Ovary (tissue), 9 donors: ENCODE measurements around the gene HDC. TPM values are rescaled to one million over a fixed set of nuclear protein-coding genes. Genes with fewer than 3 reads are reported as not detected.
A peak's percentile ranks its signal among the peaks of the same experiment; 100 is the strongest.

Source experiments
- DNase-seq, 5 donors: peaks; one replicate each; pipeline ENCODE4 v3.0.0-alpha.2; 2019 to 2020
- H3K27ac ChIP-seq, 2 donors: fragments of 200-600 bp; one replicate each; pipeline versions ENCODE4 v1.5.1 to v1.8.0; 2019 to 2022
- H3K27me3 ChIP-seq: fragments of 200-600 bp; one replicate; pipeline ENCODE4 v1.8.0; 2022
- H3K36me3 ChIP-seq: fragments of 200-600 bp; sonication (generic); one replicate; pipeline ENCODE4 v1.5.1; 2019
- H3K4me1 ChIP-seq: one replicate; pipeline ENCODE4 v1.8.1; 2013; ENCODE audit warnings: mild to moderate bottlenecking, moderate library complexity; ENCODE audit not compliant: insufficient read depth
- H3K4me3 ChIP-seq: fragments of 200-600 bp; sonication (generic); one replicate; pipeline ENCODE4 v1.5.1; 2017
- H3K9me3 ChIP-seq, 2 donors: fragments of 200-600 bp in 1 of 2; sonication (generic) in 1 of 2; one replicate each; pipeline versions ENCODE4 v1.5.1 to v1.8.1; 2013 to 2019; ENCODE audit warnings: mild to moderate bottlenecking in 1 of 2, moderate library complexity in 1 of 2
- EP300 ChIP-seq: sonication (generic); formaldehyde crosslinking; IDR thresholded peaks from one replicate; pipeline ENCODE4 v1.6.1; 2017; ENCODE audit warnings: antibody characterized with exemption
- POLR2A ChIP-seq: fragments of 450-650 bp; IDR thresholded peaks from one replicate; pipeline ENCODE4 v1.6.1; 2017; ENCODE audit warnings: antibody characterized with exemption, mild to moderate bottlenecking, moderate library complexity
- WGBS, 3 donors: extraction: QIAGEN DNeasy Blood & Tissue Kit in 1 of 3; methylation state at CpG; one replicate each; pipeline versions ENCODE4 v1.1.5 to v1.1.7; 2013 to 2017; 5-methylcytosine and 5-hydroxymethylcytosine counted together
- intact Hi-C, 4 donors: fragments of 100-400 bp; cut with DNase I; formaldehyde crosslinking; loops; one replicate each; pipeline versions ENCODE4 v1.11.0 to v1.15.1; 2022 to 2023
- polyA plus RNA-seq, 2 donors: library from polyadenylated mRNA; stranded (reverse); fragments of 200-250 nt in 1 of 2; fragments of 350-450 nt in 1 of 2; fragmentation: Illumina TruSeq in 1 of 2; extraction: RNeasy Lipid Tissue Mini Kit (QIAGEN cat#74804) in 1 of 2; gene quantifications; one replicate each; pipeline ENCODE4 v1.2.3, GENCODE V29; 2013 to 2014
- total RNA-seq, 7 donors: library from RNA; depleted of rRNA in 2 of 7; stranded (reverse); fragments of >200 nt in 2 of 7; fragmentation: NEBNext Ultra II Directional in 3 of 7; extraction: Animal tissue kit (Norgen Biotek cat#: 25700) in 3 of 7; gene quantifications; one replicate each; pipeline versions ENCODE4 v1.1.0 to v1.2.4, GENCODE V29; 2016 to 2023
- TF ChIP-seq, protein P1 (sequence below), 3 donors: fragments of 450-650 bp in 2 of 3; fragments of 200-600 bp in 1 of 3; IDR thresholded peaks; one replicate each; pipeline versions ENCODE4 v1.5.1 to v1.8.0; 2016 to 2022; ENCODE audit warnings: antibody characterized with exemption in 3 of 3, mild to moderate bottlenecking in 1 of 3
- donor health status: DM: no; HTN: no; CAD: no; lungs with moderate emphysema.
- donor health status: DM: no; HTN: no; CAD: no.
- donor health status: Bipolar disorder and iron deficiency.
- donor health status: DM: yes; HTN: yes; CAD: no.
- donor health status: DM: no; HTN: no; CAD: no.
- donor health status: DM: yes; HTN: yes; CAD: no.

Gene HDC
- total and polyA plus RNA-seq, 9 donors, result 0.13 to 2.4 (median 0.94) TPM; not detected in 4

DNA sequence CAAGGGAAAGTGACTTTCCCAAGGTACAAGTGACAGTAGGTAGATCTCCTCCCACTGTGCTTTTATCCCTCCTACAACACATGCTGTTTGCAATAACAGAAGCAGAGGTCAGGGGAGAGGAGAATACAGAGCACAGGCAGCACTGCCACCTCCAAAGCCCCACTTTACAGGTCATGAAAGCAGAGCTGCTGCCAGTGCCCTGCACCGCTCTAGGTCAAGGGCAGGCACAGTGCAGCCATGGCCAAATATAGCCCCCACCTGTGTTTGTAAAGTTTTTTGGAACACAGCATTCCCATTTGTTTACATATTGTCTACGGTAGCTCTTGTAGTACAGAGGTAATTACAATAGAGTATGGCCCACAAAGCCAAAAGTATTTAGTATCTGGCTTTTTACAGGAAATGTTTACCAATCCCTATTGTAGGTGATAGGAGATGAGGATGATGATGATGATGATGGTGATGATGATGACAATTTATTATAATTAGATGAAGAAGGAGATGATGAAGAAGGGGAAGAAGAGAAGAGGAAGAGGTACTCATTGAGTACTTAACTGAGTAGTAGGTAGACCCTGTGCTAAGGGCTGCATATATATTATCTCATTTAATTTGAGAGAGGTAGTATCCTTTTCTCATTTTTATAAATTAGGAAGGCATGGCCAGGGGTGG, 20.4 kb downstream of the HDC start:
- Histone ChIP-seq H3K4me1 (no peaks in the 10 kb centered on the region), H3K27ac (no peak overlapping the region), H3K4me3 (no peak overlapping the region), H3K9me3 (no peaks in the 10 kb centered on the region), H3K36me3 (no peaks in the 10 kb centered on the region), H3K27me3 (no peaks in the 10 kb centered on the region)
- intact Hi-C loops, result no loop called here
- TF ChIP-seq EP300 (no peak), POLR2A (no peak)
- TF ChIP-seq, protein P1, sequence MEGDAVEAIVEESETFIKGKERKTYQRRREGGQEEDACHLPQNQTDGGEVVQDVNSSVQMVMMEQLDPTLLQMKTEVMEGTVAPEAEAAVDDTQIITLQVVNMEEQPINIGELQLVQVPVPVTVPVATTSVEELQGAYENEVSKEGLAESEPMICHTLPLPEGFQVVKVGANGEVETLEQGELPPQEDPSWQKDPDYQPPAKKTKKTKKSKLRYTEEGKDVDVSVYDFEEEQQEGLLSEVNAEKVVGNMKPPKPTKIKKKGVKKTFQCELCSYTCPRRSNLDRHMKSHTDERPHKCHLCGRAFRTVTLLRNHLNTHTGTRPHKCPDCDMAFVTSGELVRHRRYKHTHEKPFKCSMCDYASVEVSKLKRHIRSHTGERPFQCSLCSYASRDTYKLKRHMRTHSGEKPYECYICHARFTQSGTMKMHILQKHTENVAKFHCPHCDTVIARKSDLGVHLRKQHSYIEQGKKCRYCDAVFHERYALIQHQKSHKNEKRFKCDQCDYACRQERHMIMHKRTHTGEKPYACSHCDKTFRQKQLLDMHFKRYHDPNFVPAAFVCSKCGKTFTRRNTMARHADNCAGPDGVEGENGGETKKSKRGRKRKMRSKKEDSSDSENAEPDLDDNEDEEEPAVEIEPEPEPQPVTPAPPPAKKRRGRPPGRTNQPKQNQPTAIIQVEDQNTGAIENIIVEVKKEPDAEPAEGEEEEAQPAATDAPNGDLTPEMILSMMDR (IDR thresholded peaks at IDR 0.05), result no peak
- whole genome bisulfite sequencing, 3 donors, result 50 to 69% (median 64%) methylated on average over 2 of the region's 2 CpGs
- no peak for DNase-seq

DNA sequence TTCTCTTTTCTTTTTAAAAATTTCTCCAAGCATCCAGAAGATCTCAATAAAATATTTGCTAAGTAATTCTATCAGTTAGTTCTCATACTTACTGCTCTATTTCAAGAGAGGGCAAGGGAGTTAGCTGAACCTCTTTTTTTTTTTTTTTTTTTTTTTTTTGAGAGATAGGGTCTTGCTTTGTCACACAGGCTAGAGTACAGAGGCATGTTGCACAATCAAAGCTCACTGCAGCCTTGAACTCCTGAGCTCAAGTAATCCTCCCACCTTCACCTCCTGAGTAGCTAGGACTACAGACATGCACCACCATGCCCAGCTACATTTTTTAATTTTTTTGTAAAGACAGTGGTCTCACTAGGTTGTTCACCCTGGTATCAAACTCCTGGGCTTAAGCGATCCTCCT, 21.4 kb downstream of the HDC start:
- DNase-seq, result peak in 1 of 5 donors; percentile 15
- TF ChIP-seq, protein P1 (IDR thresholded peaks at IDR 0.05), result no peak
- TF ChIP-seq POLR2A (no peak), EP300 (no peak)
- intact Hi-C loops, result no loop called here
- WGBS, 3 donors, result 89 to 100% (median 96%) methylated on average over 1 of the region's 1 CpG
- no peaks in the 10 kb centered on the region for H3K9me3 ChIP-seq
- no peak overlapping the region for H3K4me3 ChIP-seq
- no peaks in the 10 kb centered on the region for H3K4me1 ChIP-seq
- no peaks in the 10 kb centered on the region for H3K27me3 ChIP-seq
- H3K27ac ChIP-seq, result no peak overlapping the region
- no peaks in the 10 kb centered on the region for H3K36me3 ChIP-seq

DNA sequence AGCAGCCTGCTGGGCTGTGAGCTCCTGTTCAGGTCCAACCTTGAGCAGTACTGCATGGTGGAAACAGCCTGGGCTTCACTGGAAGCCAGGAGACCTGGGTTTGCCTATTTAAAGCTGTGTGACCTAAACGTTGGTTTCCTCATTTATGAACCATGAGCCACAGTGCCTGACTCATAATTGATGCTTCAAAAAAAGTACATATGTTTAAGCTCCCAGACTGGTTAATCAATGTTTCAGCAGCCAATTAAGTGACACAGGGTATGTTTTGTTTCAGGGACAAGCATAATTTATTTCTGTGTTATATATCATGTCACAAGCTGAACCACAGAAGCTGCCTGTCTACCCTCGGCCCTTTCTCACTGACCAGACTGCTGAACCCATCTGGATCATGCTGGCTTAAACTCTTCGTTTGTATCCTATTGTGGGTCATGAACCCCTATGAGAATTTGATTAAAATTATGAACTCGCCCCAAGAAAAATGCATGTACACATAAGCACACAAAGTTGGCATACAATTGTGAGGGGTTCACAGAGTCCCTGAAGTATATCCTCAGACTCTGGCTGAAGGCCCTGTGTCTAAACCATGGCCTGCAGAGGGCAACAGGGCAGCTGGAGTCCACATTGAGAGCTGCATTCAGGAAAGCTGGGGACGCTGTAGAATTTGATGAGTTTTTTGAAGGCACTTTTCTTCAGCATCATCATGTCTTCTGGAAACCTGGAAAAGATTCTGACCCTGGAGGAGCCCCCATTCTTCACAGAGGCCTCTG, 23.7 kb downstream of the HDC start:
- WGBS, 3 donors, result 74 to 78% (median 76%) methylated on average over 5 of the region's 5 CpGs
- no peak for DNase-seq
- Histone ChIP-seq H3K36me3 (no peaks in the 10 kb centered on the region), H3K27me3 (no peaks in the 10 kb centered on the region), H3K4me3 (no peak overlapping the region), H3K4me1 (no peaks in the 10 kb centered on the region), H3K27ac (no peak overlapping the region), H3K9me3 (no peaks in the 10 kb centered on the region)
- intact Hi-C loops, result loop anchor here in 1 of 4 donors (2.0 kb wide), 1 partner anchor 311 kb away; no protein-coding TSS in a partner anchor
- TF ChIP-seq, protein P1 (IDR thresholded peaks at IDR 0.05), result no peak
- no peak for TF ChIP-seq EP300
- TF ChIP-seq POLR2A, result no peak

DNA sequence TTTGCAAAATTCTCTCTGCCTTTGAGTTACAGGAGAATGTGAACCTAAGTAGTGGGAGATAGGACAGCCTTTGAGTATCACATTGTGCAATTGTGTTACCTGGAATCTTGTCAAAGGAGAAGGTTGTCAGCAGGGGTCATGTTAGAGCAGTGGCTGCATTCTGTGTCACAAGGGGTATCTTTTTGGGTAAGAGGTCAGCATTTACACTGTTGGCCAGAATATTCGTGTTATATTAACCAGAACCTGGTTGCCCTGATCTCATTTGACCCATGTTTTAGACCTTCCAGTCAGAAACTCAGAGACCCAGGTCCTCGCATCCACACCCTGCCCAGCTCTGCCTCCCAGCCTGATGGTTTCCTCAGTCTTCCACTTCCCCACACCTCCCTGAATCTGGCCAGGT, 27.3 kb downstream of the HDC start:
- Histone ChIP-seq H3K9me3 (no peaks in the 10 kb centered on the region), H3K4me3 (no peak overlapping the region), H3K36me3 (no peaks in the 10 kb centered on the region), H3K27me3 (no peaks in the 10 kb centered on the region), H3K27ac (no peak overlapping the region), H3K4me1 (no peaks in the 10 kb centered on the region)
- no peak for DNase-seq
- 84 to 89% (median 88%) methylated on average over 2 of the region's 2 CpGs for WGBS, 3 donors
- TF ChIP-seq, protein P1 (IDR thresholded peaks at IDR 0.05), result no peak
- TF ChIP-seq EP300, result no peak
- TF ChIP-seq POLR2A, result no peak
- intact Hi-C loops, result no loop called here
